OCI-LY7 (cell line): ENCODE data around the gene AGK.

Experiments
- EZH2phosphoT487 ChIP-seq: fragments of 200-600 bp; sonication (generic); IDR thresholded peaks from 2 replicates; pipeline ENCODE4 v1.6.1; 2018; ENCODE audit warnings: low read depth, borderline replicate concordance, mild to moderate bottlenecking, mixed run types, antibody characterized with exemption, low read length, moderate library complexity, mixed read lengths
- TF ChIP-seq, protein P1 (sequence below): fragments of 200-600 bp; sonication (generic); conservative IDR thresholded peaks from 2 replicates; pipeline ENCODE4 v1.5.1; 2014; ENCODE audit warnings: mild to moderate bottlenecking, antibody characterized with exemption, low read length, moderate library complexity, mixed read lengths

GRCh38 chr7:141646826-141647480, 95.7 kb downstream of the AGK start:
- TF ChIP-seq, protein P1, sequence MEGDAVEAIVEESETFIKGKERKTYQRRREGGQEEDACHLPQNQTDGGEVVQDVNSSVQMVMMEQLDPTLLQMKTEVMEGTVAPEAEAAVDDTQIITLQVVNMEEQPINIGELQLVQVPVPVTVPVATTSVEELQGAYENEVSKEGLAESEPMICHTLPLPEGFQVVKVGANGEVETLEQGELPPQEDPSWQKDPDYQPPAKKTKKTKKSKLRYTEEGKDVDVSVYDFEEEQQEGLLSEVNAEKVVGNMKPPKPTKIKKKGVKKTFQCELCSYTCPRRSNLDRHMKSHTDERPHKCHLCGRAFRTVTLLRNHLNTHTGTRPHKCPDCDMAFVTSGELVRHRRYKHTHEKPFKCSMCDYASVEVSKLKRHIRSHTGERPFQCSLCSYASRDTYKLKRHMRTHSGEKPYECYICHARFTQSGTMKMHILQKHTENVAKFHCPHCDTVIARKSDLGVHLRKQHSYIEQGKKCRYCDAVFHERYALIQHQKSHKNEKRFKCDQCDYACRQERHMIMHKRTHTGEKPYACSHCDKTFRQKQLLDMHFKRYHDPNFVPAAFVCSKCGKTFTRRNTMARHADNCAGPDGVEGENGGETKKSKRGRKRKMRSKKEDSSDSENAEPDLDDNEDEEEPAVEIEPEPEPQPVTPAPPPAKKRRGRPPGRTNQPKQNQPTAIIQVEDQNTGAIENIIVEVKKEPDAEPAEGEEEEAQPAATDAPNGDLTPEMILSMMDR: no peak
- TF ChIP-seq EZH2phosphoT487: no peak
